HG02642 (cell line): ENCODE measurements around the gene NF1.

Source experiments
- ATAC-seq: cut with Tn5 transposase; IDR thresholded peaks from one replicate; pipeline ENCODE4 v1.9.1; 2021; ENCODE audit warnings: mild to moderate bottlenecking; ENCODE audit not compliant: unreplicated experiment, poor library complexity

Gene NF1

DNA sequence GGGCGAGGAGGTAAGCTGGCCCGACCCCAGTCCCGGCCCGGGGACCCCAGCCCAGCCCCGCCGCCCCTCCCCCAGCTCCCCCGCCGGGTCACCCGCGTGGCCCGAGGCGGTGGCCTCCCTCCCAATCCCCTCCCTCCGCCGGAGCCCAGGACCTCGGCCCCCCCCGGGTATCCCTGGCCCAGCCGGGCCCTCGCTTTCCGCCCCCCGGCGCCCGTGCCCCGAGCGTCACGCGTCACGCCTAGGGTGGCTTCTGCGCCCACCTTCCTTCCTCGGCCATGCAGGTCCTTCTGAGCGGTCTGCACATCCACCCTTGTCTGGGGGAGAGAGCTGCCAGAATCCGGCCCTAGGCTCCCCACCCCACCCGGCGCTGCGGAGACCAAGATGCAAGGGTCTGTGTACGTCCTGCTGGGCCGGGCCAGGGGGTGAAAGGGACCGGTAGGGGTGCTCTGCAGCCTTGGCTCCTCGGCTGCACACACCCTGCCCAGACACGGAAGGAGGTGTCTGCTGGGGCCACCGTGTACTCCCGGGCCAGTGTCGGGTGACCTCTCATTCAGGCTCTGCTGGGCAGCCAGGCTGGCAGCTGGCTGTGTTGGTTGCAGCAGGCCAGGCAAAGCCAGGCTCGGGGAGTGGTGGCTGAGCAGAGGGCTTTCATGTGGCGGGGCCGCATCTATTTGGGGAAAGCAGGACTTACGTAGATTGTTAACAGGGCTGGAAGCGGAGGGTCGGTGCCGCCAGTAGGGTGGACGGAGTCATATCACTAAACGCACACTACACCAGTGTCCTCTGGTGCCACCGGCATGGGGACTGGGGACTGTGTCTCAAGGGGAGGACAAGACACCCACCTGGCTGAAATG is 297.5 kb downstream of the NF1 start:
- ATAC-seq, result no peak

DNA sequence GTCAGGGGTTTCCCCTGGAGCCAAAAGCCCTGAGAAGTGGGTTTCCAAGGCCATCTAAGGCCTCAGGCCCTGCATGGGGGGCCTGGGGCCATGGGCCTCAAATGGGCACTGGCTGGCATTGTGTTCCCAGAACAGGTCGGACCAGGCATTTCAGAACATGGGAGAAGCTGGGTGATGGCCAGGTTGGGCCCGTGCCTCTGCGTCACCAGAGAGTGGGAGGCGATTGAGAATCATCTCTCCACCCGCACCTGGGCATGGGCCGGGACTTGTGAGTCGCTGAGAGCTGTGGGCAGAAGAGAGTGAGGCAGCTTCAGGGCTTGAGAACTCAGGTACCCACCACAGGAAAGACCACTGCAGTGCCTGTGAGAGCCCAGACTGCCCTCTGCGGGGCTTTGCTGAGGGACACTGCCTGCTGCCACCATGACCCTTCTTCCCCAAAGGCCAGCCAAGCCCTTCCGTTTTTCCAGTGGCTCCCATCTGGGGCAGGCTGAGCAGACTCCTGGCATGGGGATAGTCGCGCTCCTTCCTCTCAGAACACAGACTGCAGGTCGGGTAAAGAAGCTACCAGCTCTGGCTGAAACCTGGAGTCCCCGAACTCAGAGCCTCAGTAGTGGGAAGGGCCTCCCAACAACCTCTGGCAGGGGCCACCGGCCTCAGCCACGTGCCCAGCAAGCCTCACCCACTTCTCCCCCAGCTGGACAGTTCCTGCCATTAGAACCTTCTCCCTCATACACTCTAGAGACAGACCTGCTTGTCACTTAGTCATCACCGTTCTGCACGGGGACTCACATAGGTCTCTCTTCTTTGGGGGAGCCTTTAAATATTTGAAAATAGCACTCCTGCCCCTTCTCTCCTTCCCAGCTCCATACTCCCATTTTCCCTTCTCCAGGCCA is 298.3 kb downstream of the NF1 start:
- no peak for ATAC-seq

GRCh38 chr17:31393749-31394146 is 299.0 kb downstream of the NF1 start:
- ATAC-seq, result no peak

DNA sequence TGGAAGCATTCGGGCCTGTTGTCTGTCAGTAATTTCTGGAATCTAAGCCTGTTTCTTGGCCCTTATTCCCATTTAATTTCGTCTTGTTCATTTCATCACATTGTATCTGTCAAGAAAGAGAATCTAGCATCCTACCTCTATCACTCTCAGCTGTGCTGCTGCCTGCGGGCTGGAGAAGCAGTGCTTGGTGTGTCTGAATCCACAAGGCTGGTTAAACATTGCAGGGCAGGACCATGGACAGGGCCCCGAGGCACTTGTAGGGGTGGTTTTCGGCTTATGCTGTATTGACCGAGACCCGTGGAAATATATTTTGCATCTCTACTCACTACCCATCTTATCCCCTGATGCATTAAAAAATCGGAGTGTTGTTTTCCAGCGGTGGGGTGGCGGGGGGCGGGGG is 299.8 kb downstream of the NF1 start:
- no peak for ATAC-seq

- ATAC-seq, result no peak
These were observed 302.6 kb downstream of the NF1 start for GRCh38 chr17:31397256-31397939.

- ATAC-seq, result no peak
These were observed 303.9 kb downstream of the NF1 start for GRCh38 chr17:31398381-31399311.

- no peak for ATAC-seq
These were observed 305.7 kb downstream of the NF1 start for GRCh38 chr17:31400481-31400950.

DNA sequence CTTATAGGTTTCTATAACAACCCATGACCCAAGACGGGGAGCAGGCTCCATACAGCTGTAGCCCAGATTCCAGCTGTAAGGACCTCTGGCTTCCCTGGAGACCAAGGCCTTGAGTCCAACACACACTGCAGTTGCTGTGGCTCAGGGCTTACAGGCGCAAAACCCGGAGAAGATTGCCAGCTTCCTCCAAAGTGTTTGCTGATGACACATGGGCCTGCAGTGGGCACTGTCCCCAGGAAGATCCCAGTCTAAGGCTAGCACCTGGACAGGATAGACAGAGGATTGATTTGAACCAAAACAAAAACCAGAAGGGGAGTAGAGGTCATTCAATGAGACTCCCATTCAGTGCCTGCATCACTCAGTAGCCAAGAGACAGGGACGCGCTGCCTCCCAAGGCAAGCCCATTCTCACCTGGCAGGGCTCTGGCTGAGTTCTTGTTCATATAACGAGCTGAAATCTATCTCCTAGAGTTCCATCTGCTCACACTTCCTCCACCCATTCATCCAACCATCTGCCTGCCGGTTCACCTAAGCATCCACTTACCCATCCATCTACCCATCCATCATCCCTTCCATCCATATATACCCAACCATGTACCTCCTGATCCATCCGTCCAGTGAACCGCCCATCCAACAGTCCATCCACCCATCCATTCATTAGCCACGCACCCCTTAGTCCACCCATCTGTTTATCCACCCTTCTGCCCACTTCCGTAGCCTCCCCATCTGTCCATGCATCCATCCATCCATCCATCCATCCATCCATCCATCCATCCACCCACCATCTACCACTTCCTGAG is 306.9 kb downstream of the NF1 start:
- no peak for ATAC-seq

DNA sequence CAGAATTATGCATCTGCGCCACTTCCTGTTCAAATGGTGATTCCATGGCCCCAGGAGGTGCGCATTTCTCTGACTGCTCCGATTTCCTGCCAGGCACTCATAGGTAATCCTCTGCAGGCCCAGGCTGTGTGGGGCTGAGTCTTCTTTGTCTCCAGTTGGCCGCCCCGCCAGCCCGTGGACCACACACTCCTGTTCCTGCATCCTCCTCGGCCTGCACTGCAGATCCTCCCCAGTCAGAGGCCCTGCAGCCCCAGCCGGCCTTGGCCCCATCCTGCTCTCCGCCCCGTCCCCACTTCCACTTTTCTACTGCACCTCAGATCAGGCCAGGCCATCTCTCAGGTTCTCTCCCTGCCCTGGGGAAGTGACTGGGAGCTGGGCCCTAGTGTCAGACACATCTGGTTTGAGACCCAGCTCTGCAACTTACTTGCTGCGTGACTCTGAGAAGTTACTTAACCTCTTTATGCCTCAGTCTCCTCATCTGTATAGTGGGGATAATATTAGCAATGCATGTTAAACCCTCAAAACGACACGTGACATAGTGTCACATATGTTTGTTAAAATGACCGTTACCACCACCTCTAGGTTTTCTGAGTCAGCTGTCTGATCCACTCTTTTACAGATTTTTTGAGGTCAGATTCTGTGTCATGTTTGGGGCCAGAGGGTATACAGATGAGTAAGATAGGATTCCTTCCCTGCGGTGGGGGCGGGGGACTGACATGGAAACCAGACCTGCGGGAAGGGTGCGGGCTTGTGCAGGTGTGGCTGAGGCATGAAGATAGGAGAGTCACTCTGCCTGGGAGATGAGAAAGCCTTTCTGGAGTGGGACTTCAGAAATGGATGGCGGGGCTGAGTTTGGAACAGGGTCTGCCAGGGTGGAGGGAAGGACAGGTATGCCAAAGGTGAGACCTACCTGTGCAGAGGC is 309.5 kb downstream of the NF1 start:
- no peak for ATAC-seq

DNA sequence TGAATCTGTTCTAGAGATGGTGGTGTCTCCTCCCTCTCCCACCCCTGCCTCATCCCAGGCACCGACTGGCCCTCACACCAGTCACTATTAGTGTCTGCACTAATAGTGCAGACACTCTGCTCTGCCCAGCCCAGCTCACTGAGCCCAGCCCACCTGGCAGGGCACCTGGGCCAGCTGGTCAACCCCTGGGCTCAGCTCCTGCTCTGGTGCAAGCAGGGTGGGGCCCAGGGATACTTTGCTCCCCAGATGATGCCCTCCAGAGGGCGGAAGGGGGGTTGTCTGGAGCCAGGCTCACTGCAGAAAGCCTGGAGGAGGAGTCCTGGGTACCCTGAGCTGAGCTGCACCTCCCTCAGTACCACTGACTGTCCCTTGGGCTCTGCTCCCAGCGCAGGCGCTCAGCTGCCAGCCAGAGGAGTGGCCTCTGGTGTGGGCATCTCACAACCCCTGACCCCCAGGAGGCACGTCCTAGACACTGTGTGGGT is 311.2 kb downstream of the NF1 start:
- ATAC-seq, result no peak

DNA sequence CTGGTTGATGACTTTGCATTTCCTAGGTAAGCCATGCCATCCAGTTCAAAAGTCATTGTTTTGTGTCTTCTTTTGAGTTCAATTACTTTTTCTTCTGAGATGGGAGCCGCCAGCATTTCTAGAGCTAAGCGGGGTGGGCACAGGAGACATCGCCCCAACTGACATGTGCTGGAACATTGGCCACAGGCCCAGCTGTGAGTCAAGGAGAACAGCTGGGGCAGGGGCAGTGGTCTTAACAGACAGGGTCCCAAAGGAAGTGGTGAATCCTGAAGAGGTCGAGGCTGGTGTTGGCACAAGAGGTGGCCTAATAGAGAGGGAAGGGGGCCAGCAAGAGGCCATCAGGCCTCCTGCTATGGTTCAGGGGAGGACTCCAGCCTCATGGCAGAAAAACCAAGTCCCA is 313.8 kb downstream of the NF1 start:
- no peak for ATAC-seq

DNA sequence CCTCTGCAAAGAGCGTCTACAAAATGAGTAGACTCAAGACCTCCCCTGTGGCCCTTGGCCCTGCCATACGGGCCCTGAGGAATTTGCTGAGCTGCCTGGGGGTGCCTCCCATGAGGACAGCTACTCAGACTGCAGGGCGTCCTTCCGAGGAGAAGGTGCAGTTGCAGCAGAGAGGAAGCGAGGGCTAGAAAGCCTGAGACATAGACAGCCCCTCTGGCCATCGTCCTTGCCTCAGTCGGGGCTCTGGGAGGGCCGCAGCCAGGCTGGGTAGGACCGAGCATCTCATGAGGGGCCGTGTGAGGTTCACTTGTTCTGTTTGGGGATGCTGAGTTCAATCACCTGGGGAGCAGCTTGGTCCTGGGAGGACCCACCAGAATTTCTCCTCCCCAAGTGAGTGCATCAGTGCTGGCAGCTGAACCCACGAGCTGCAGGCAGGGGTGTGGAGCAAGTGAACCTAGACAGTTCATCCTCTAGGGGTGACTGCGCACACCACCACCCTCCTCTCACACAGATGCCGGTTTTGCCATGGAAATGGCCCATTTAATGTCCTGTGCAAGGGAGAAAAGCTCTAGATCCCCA is 317.0 kb downstream of the NF1 start:
- ATAC-seq, result no peak

DNA sequence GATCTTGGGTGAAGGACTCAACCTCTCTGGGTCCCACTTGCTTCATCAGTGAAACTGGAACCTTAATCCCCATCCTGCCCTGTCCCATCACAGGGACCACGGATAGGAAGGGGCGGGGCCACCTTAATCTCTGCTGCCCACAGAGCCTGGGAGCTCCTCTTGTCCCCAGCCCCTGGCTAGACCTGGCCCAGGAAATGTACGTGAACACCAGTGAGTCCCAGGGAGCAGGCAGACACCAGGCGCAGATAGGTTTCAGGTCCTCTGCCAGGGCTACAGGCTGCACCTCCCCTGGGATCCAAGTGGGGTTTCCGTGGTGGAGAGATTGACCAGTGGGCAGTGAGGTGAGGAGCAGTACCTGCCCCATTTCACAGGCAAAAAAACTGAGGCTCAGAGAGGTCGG is 317.7 kb downstream of the NF1 start:
- ATAC-seq, result no peak

- no peak for ATAC-seq
These were observed 318.5 kb downstream of the NF1 start for GRCh38 chr17:31413081-31413799.

- no peak for ATAC-seq
These were observed 319.2 kb downstream of the NF1 start for GRCh38 chr17:31413874-31414549.

DNA sequence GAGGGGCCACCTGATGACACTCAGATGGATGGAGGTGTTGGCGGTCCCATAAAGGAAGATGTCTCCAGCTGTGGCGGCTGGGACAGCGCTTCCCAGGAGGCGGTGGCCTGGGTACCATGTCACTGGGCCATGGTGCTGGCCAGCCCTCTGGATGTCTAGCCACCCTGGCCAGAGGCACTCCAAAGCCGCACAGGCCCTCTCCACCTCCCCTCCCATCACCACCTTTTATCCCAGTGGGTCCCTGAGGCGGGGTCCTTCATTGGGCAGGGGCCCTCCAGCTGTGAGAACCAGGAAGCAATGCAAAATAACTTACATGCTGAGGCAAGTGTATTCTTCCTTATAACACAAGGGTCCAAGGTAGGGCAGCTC is 319.8 kb downstream of the NF1 start:
- no peak for ATAC-seq
